ENCODE results near the gene WBP1L.

The WBP1L gene

DNA sequence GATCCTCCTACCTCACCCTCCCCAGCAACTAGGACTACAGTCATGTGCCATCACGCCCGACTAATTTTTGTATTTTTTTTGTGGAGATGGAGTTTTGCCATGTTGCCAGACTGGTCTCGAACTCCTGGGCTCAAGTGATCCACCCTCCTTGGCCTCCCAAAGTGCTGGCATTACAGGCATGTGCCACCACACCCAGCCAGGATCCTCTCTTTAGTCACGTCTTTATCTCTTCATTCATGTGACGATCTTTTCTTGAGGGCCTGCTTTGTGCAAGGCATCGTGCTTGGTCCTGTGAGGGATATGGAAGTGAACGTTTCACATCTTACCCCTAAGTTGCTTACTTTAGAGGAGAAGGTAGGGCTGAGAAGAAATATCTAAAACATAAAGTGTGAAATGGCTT is 21.6 kb downstream of the WBP1L start:
- H3K79me2 ChIP-seq (ENCODE audit: insufficient read depth, low read length) = peaks cover 39% of the 10 kb centered on the region
- H3F3A ChIP-seq (ENCODE audit: insufficient read depth) = no peaks in the 10 kb centered on the region
- no peak for TF ChIP-seq EZH2phosphoT487 (conservative IDR thresholded peaks at IDR 0.05; ENCODE audit: low read length)
- TF ChIP-seq, protein P1, sequence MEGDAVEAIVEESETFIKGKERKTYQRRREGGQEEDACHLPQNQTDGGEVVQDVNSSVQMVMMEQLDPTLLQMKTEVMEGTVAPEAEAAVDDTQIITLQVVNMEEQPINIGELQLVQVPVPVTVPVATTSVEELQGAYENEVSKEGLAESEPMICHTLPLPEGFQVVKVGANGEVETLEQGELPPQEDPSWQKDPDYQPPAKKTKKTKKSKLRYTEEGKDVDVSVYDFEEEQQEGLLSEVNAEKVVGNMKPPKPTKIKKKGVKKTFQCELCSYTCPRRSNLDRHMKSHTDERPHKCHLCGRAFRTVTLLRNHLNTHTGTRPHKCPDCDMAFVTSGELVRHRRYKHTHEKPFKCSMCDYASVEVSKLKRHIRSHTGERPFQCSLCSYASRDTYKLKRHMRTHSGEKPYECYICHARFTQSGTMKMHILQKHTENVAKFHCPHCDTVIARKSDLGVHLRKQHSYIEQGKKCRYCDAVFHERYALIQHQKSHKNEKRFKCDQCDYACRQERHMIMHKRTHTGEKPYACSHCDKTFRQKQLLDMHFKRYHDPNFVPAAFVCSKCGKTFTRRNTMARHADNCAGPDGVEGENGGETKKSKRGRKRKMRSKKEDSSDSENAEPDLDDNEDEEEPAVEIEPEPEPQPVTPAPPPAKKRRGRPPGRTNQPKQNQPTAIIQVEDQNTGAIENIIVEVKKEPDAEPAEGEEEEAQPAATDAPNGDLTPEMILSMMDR (IDR thresholded peaks at IDR 0.05; ENCODE audit: insufficient read depth, low read length, poor library complexity, severe bottlenecking) = no peak
- H3K9me3 ChIP-seq (ENCODE audit: insufficient read depth, low read length) = no peaks in the 10 kb centered on the region
- no peaks in the 10 kb centered on the region for H3K27me3 ChIP-seq (ENCODE audit: low read length)
- H3K4me2 ChIP-seq (ENCODE audit: low read depth, low read length, poor library complexity, severe bottlenecking) = no peak overlapping the region
- H3K9ac ChIP-seq (ENCODE audit: low read length) = no peak overlapping the region
- H3K9me2 ChIP-seq (replicated peaks; ENCODE audit: insufficient read depth, low read length) = no peaks in the 10 kb centered on the region
- no peak overlapping the region for H3K4me3 ChIP-seq (ENCODE audit: insufficient read depth, low read length, poor library complexity, severe bottlenecking)
- H3K27ac ChIP-seq (ENCODE audit: low read depth, low read length) = no peak overlapping the region
- no peaks in the 10 kb centered on the region for H3K36me3 ChIP-seq (ENCODE audit: low read length)
- peaks cover 6% of the 10 kb centered on the region; the same call in 1 of the 2 replicates for H4K20me1 ChIP-seq (ENCODE audit: low read depth, low read length)
- H2AFZ ChIP-seq (ENCODE audit: low read depth, low read length, severe bottlenecking) = no peak overlapping the region

DNA sequence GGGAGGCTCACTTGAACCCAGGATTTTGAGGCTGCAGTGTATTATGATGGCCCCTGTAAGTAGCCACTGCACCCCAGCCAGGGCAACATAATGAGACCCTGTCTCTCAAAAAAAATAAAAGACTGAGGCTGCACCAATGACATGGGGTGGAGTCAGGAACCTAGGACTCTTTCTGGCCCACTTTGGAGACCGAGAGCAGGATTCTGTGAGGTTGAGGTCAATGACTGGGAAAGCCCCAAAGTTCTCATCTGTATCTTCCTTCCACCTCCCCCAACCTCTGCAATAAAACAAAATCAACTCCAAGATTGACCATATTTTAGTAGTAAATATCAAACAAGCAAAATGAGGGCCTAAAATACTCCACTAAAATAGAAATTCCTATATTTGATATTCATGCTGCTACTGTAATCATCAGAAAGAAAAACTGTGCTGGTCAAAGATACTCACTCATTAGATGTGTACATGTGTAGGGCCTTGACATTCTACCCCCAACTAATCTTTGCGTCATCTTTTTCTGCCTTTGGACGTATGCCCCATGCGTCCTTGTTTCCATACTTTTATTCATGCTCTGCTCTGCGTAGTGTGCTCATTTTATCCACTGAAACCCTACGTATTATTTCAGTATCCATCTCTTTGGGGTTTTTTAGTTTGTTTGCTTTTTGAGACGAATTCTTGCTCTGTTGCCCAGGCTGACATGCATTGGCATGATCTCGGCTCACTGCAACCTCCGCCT is 23.8 kb downstream of the WBP1L start:
- H3K79me2 ChIP-seq (ENCODE audit: insufficient read depth, low read length) = peaks cover 33% of the 10 kb centered on the region
- no peaks in the 10 kb centered on the region for H3F3A ChIP-seq (ENCODE audit: insufficient read depth)
- TF ChIP-seq, protein P1 (IDR thresholded peaks at IDR 0.05; ENCODE audit: insufficient read depth, low read length, poor library complexity, severe bottlenecking) = no peak
- no peak for TF ChIP-seq EZH2phosphoT487 (conservative IDR thresholded peaks at IDR 0.05; ENCODE audit: low read length)
- no peaks in the 10 kb centered on the region for H3K36me3 ChIP-seq (ENCODE audit: low read length)
- no peak overlapping the region for H3K4me2 ChIP-seq (ENCODE audit: low read depth, low read length, poor library complexity, severe bottlenecking)
- no peak overlapping the region for H2AFZ ChIP-seq (ENCODE audit: low read depth, low read length, severe bottlenecking)
- H3K27ac ChIP-seq (ENCODE audit: low read depth, low read length) = no peak overlapping the region
- no peak overlapping the region for H3K4me3 ChIP-seq (ENCODE audit: insufficient read depth, low read length, poor library complexity, severe bottlenecking)
- H3K27me3 ChIP-seq (ENCODE audit: low read length) = no peaks in the 10 kb centered on the region
- no peaks in the 10 kb centered on the region for H3K9me2 ChIP-seq (replicated peaks; ENCODE audit: insufficient read depth, low read length)
- H3K9me3 ChIP-seq (ENCODE audit: insufficient read depth, low read length) = no peaks in the 10 kb centered on the region
- no peak overlapping the region for H3K9ac ChIP-seq (ENCODE audit: low read length)
- H4K20me1 ChIP-seq (ENCODE audit: low read depth, low read length) = peaks cover 6% of the 10 kb centered on the region; the same call in 1 of the 2 replicates

DNA sequence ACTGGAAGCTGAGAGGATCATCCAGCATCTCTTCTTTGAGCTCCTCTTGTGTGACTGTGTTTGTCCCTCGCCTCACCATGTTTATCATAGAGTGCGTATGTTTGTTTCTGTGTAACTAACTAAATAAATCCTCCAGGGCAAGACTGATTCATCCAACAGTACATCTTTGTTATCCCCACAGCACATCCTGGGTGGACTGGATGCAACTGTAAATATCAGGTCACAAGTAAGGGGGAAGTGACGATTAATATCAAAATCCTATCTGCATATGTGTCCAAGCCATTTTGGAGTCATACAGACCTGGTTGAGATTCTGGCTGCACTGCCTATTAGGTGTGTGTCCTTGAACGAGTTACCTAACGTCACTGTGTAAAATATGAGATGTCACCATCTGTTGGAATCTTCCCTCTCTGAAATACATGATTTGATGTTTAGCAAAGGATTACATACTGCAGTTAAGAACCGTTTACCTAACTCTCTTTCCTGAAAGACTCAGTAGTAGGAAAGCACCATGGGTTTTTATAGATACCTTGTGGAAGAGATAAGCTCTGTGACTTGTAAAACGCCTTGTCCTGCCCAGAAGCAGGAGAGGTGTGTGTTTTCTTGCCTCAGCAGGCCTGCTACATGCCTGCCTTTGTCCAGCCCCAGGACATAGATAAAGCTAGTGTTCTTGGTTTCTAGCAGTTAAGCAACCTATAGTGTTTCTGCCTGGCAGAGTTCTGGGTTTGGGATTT is 25.8 kb downstream of the WBP1L start:
- no peak overlapping the region for H3K27ac ChIP-seq (ENCODE audit: low read depth, low read length)
- no peak overlapping the region for H2AFZ ChIP-seq (ENCODE audit: low read depth, low read length, severe bottlenecking)
- TF ChIP-seq EZH2phosphoT487 (conservative IDR thresholded peaks at IDR 0.05; ENCODE audit: low read length) = no peak
- TF ChIP-seq, protein P1 (IDR thresholded peaks at IDR 0.05; ENCODE audit: insufficient read depth, low read length, poor library complexity, severe bottlenecking) = no peak
- no peaks in the 10 kb centered on the region for H3K27me3 ChIP-seq (ENCODE audit: low read length)
- H3K36me3 ChIP-seq (ENCODE audit: low read length) = no peaks in the 10 kb centered on the region
- no peaks in the 10 kb centered on the region for H3K9me2 ChIP-seq (replicated peaks; ENCODE audit: insufficient read depth, low read length)
- H3K9me3 ChIP-seq (ENCODE audit: insufficient read depth, low read length) = no peaks in the 10 kb centered on the region
- H3K79me2 ChIP-seq (ENCODE audit: insufficient read depth, low read length) = peaks cover 35% of the 10 kb centered on the region
- no peak overlapping the region for H3K9ac ChIP-seq (ENCODE audit: low read length)
- no peaks in the 10 kb centered on the region for H3F3A ChIP-seq (ENCODE audit: insufficient read depth)
- H3K4me3 ChIP-seq (ENCODE audit: insufficient read depth, low read length, poor library complexity, severe bottlenecking) = no peak overlapping the region
- H3K4me2 ChIP-seq (ENCODE audit: low read depth, low read length, poor library complexity, severe bottlenecking) = no peak overlapping the region
- peaks cover 6% of the 10 kb centered on the region; the same call in 1 of the 2 replicates for H4K20me1 ChIP-seq (ENCODE audit: low read depth, low read length)

Data from SU-DHL-6 (cell line).